Measurements from ENCODE around the gene CD244.

The CD244 gene

GRCh38 chr1:160800645-160801408 is 61.9 kb downstream of the CD244 start:
- Histone ChIP-seq H3K4me1 (ENCODE audit: low read depth, poor library complexity, severe bottlenecking) (peaks cover 59% of the 10 kb centered on the region), H3K36me3 (ENCODE audit: insufficient read depth) (no peaks in the 10 kb centered on the region), H3K9ac (no peak overlapping the region), H3K4me3 (IDR thresholded peaks at IDR 0.05; ENCODE audit: insufficient read depth, low read depth, low read length) (peak overlapping the region; percentile 38), H3K27ac (no peak overlapping the region), H3K27me3 (ENCODE audit: insufficient read depth, low read depth) (no peaks in the 10 kb centered on the region), H3K79me2 (ENCODE audit: insufficient read depth, low read depth) (no peaks in the 10 kb centered on the region; the same call in 1 of the 2 replicates), H2AFZ (ENCODE audit: low read depth) (no peak overlapping the region), H4K20me1 (ENCODE audit: insufficient read depth) (no peaks in the 10 kb centered on the region), H3K4me2 (peak overlapping the region; percentile 30)
- 0 out of 2 replicates have a peak, but pooled peaks have one; percentile 23 for TF ChIP-seq CTCF (conservative IDR thresholded peaks at IDR 0.05; ENCODE audit: low read depth, low read length)

- Histone ChIP-seq H3K4me3 (IDR thresholded peaks at IDR 0.05; ENCODE audit: insufficient read depth, low read depth, low read length) (no peak overlapping the region), H2AFZ (ENCODE audit: low read depth) (no peak overlapping the region), H3K27me3 (ENCODE audit: insufficient read depth, low read depth) (no peaks in the 10 kb centered on the region), H3K4me2 (peak overlapping the region; percentile 30), H3K79me2 (ENCODE audit: insufficient read depth, low read depth) (no peaks in the 10 kb centered on the region; the same call in 1 of the 2 replicates), H3K9ac (no peak overlapping the region), H3K27ac (no peak overlapping the region), H4K20me1 (ENCODE audit: insufficient read depth) (no peaks in the 10 kb centered on the region), H3K4me1 (ENCODE audit: low read depth, poor library complexity, severe bottlenecking) (peaks cover 65% of the 10 kb centered on the region), H3K36me3 (ENCODE audit: insufficient read depth) (no peaks in the 10 kb centered on the region)
- no peak for TF ChIP-seq CTCF (conservative IDR thresholded peaks at IDR 0.05; ENCODE audit: low read depth, low read length)
Measured at GRCh38 chr1:160800142-160800541, 62.5 kb downstream of the CD244 start.

DNA sequence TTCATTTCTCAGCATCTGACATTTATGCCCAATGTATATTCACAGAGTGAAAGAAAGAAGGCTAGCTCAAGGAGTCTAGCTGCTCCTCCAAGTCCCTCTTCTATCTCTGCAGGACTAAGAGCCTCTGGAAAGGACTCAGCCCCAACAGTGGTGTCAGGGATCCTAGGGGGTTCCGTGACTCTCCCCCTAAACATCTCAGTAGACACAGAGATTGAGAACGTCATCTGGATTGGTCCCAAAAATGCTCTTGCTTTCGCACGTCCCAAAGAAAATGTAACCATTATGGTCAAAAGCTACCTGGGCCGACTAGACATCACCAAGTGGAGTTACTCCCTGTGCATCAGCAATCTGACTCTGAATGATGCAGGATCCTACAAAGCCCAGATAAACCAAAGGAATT is 63.0 kb downstream of the CD244 start:
- peaks cover 70% of the 10 kb centered on the region for H3K4me1 ChIP-seq (ENCODE audit: low read depth, poor library complexity, severe bottlenecking)
- no peak for TF ChIP-seq CTCF (conservative IDR thresholded peaks at IDR 0.05; ENCODE audit: low read depth, low read length)
- no peak overlapping the region for H3K9ac ChIP-seq
- peak overlapping the region; percentile 30; the same call in 1 of the 2 replicates for H3K4me2 ChIP-seq
- no peaks in the 10 kb centered on the region for H3K36me3 ChIP-seq (ENCODE audit: insufficient read depth)
- H3K27me3 ChIP-seq (ENCODE audit: insufficient read depth, low read depth), result no peaks in the 10 kb centered on the region
- H3K79me2 ChIP-seq (ENCODE audit: insufficient read depth, low read depth), result no peaks in the 10 kb centered on the region; the same call in 1 of the 2 replicates
- no peaks in the 10 kb centered on the region for H4K20me1 ChIP-seq (ENCODE audit: insufficient read depth)
- no peak overlapping the region for H3K4me3 ChIP-seq (IDR thresholded peaks at IDR 0.05; ENCODE audit: insufficient read depth, low read depth, low read length)
- H3K27ac ChIP-seq, result no peak overlapping the region
- H2AFZ ChIP-seq (ENCODE audit: low read depth), result no peak overlapping the region

DNA sequence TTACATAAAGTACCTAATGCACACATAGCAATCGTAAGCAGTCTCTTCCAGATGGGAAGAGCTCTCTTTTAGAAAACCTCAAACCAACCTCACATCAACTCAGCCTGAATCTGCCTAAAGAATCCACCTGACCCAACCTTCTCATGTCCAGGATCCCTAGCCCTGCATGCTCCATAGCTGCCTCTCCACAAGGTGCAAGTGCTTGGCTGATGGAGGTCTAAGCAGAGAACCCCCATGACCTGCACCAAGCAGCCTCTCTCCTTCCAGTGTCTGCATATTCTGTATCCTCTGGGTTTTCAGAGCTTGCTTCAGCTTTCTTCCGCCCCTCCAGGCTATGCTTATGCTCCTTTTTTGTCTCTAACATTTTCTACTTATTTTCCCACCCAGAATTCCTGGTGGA is 64.2 kb downstream of the CD244 start:
- no peaks in the 10 kb centered on the region for H4K20me1 ChIP-seq (ENCODE audit: insufficient read depth)
- H2AFZ ChIP-seq (ENCODE audit: low read depth), result no peak overlapping the region
- no peak overlapping the region for H3K4me3 ChIP-seq (IDR thresholded peaks at IDR 0.05; ENCODE audit: insufficient read depth, low read depth, low read length)
- no peak for TF ChIP-seq CTCF (conservative IDR thresholded peaks at IDR 0.05; ENCODE audit: low read depth, low read length)
- H3K27me3 ChIP-seq (ENCODE audit: insufficient read depth, low read depth), result no peaks in the 10 kb centered on the region
- peak overlapping the region; percentile 37 for H3K4me2 ChIP-seq
- H3K79me2 ChIP-seq (ENCODE audit: insufficient read depth, low read depth), result no peaks in the 10 kb centered on the region; the same call in 1 of the 2 replicates
- H3K9ac ChIP-seq, result no peak overlapping the region; the same call in 1 of the 2 replicates
- peaks cover 81% of the 10 kb centered on the region for H3K4me1 ChIP-seq (ENCODE audit: low read depth, poor library complexity, severe bottlenecking)
- no peaks in the 10 kb centered on the region for H3K36me3 ChIP-seq (ENCODE audit: insufficient read depth)
- H3K27ac ChIP-seq, result no peak overlapping the region

All from KMS-11 (cell line).